ENCODE measurements around the gene ATOH1. TPM values are rescaled to one million over a fixed set of nuclear protein-coding genes. Genes with fewer than 3 reads are reported as not detected.

The ATOH1 gene
- total RNA-seq, 1 experiment from 2014 or later: not detected

DNA sequence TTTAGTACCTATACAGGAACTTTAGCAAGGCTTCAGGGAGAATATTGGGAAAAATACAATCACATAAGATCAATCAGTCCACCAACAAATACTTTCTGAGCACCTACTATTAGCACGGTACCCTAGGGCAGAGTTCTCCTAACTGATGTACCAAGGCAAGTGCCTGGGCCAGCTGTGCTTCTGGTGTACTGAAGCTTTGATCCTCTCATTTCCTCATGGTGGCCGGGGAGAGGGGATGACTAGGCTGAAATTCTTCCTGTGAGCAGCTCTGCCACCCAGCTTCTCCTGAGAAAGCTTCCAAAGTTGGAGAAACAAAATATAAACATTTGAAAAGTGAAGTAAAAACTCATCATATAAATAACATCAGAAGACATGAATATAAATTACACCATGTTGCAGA lies 49.3 kb upstream of the ATOH1 start:
- Histone ChIP-seq H3K9me3 (ENCODE audit: control insufficient read depth, low read depth, low read length) (no peaks in the 10 kb centered on the region), H4K20me1 (ENCODE audit: control insufficient read depth, insufficient read depth, insufficient read length) (no peaks in the 10 kb centered on the region), H3K14ac (ENCODE audit: insufficient read depth, low read length) (no peak overlapping the region), H3K23me2 (ENCODE audit: insufficient read length, low read depth, low read length, poor library complexity, severe bottlenecking) (no peaks in the 10 kb centered on the region), H3K79me2 (ENCODE audit: insufficient read depth, low read length) (no peaks in the 10 kb centered on the region), H4K8ac (replicated peaks; ENCODE audit: insufficient read length, low read depth, low read length) (no peak overlapping the region), H2BK12ac (ENCODE audit: insufficient read length, low read depth, low read length) (no peak overlapping the region), H3K4me2 (ENCODE audit: insufficient read depth, insufficient read length, low read length) (no peak overlapping the region), H3K23ac (ENCODE audit: insufficient read length, low read depth, low read length) (no peak overlapping the region), H2BK15ac (ENCODE audit: low read depth, low read length) (no peak overlapping the region), H3K9ac (ENCODE audit: extremely low read depth, insufficient read length, low read length) (no peak overlapping the region), H2BK120ac (ENCODE audit: low read depth, low read length, poor library complexity, severe bottlenecking) (no peak overlapping the region), H4K91ac (ENCODE audit: insufficient read length, low read depth, low read length) (no peak overlapping the region), H3K56ac (ENCODE audit: insufficient read length, low read depth, low read length) (no peak overlapping the region), H3K79me1 (ENCODE audit: insufficient read depth, low read depth, low read length, poor library complexity, severe bottlenecking) (no peaks in the 10 kb centered on the region), H3K4me1 (ENCODE audit: insufficient read depth, low read length) (peaks cover 4% of the 10 kb centered on the region; the same call in 1 of the 2 replicates), H4K5ac (ENCODE audit: insufficient read length, low read depth, low read length) (no peak overlapping the region), H2AFZ (ENCODE audit: low read length) (no peak overlapping the region), H2AK5ac (ENCODE audit: insufficient read length, low read length) (no peak overlapping the region), H3K27me3 (ENCODE audit: insufficient read depth, low read length) (no peaks in the 10 kb centered on the region), H3T11ph (ENCODE audit: low read length) (no peak overlapping the region), H3K27ac (ENCODE audit: insufficient read length, low read depth, low read length) (no peak overlapping the region), H2BK5ac (ENCODE audit: insufficient read length, low read length) (no peak overlapping the region), H3K4ac (ENCODE audit: low read depth, low read length) (no peak overlapping the region), H3K18ac (ENCODE audit: insufficient read length, low read depth, low read length) (no peak overlapping the region), H2BK20ac (ENCODE audit: low read depth, low read length, poor library complexity, severe bottlenecking) (no peak overlapping the region)
- Mint-ChIP-seq H3K9me3 (no peaks in the 10 kb centered on the region), H3K36me3 (ENCODE audit: insufficient read depth in 1 of 3, low read depth in 3 of 3) (no peaks in the 10 kb centered on the region), H3K27ac (peak overlapping the region in 1 of 3 experiments; percentile 33; a peak in 1 of 7 replicates), H3K27me3 (ENCODE audit: low read depth) (no peaks in the 10 kb centered on the region), H3K4me3 (no peak overlapping the region), H3K4me1 (peaks cover 10 to 13% of the 10 kb centered on the region in 2 experiments)
- WGBS (ENCODE audit: extremely low coverage, insufficient read length, low lambda C conversion rate): no CpG with 5 or more reads among the region's 2 CpGs
- no peak for DNase-seq
- TF ChIP-seq CTCF (conservative IDR thresholded peaks at IDR 0.05): no peak

Measured in H9 (cell line).